ENCODE results near the gene ACADSB.

Gene ACADSB

DNA sequence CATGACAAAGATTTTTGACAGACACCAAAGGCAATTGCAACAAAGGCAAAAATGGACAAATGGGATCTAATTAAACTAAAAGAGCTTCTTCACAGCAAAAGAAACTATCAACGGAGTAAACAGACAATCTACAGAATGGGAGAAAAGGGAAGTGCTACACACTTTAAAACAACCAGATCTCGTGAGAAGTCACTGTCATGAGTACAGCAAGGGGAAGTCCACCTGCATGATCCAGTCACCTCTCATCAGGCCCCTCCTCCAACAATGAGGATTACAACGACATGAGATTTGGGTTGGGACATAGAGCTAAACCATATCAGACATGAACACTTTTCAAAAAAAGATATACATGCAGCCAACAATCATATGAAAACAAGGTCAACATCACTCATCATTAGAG, 40.1 kb upstream of the ACADSB start:
- Histone ChIP-seq H3K4me3 (ENCODE audit: low read length) (no peak overlapping the region), H3K36me3 (replicated peaks; ENCODE audit: insufficient read depth, low read length) (no peaks in the 10 kb centered on the region), H3F3A (ENCODE audit: insufficient read depth, low read length) (no peaks in the 10 kb centered on the region), H3K27me3 (replicated peaks; ENCODE audit: insufficient read depth, low read length) (no peaks in the 10 kb centered on the region), H3K9ac (ENCODE audit: low read length) (no peak overlapping the region), H4K20me1 (ENCODE audit: insufficient read depth, low read length) (no peaks in the 10 kb centered on the region), H3K4me1 (ENCODE audit: low read length) (no peaks in the 10 kb centered on the region), H3K27ac (ENCODE audit: low read length) (no peak overlapping the region), H3K79me2 (ENCODE audit: low read length) (no peaks in the 10 kb centered on the region), H2AFZ (ENCODE audit: low read length) (no peak overlapping the region), H3K9me3 (replicated peaks; ENCODE audit: insufficient read depth, low read length) (no peaks in the 10 kb centered on the region), H3K9me2 (replicated peaks; ENCODE audit: insufficient read depth, low read length) (no peaks in the 10 kb centered on the region), H3K4me2 (ENCODE audit: low read depth, low read length) (no peak overlapping the region)
- DNase-seq: no peak
- no peak for TF ChIP-seq EZH2phosphoT487 (IDR thresholded peaks at IDR 0.05; ENCODE audit: low read length)
- TF ChIP-seq, protein P1, sequence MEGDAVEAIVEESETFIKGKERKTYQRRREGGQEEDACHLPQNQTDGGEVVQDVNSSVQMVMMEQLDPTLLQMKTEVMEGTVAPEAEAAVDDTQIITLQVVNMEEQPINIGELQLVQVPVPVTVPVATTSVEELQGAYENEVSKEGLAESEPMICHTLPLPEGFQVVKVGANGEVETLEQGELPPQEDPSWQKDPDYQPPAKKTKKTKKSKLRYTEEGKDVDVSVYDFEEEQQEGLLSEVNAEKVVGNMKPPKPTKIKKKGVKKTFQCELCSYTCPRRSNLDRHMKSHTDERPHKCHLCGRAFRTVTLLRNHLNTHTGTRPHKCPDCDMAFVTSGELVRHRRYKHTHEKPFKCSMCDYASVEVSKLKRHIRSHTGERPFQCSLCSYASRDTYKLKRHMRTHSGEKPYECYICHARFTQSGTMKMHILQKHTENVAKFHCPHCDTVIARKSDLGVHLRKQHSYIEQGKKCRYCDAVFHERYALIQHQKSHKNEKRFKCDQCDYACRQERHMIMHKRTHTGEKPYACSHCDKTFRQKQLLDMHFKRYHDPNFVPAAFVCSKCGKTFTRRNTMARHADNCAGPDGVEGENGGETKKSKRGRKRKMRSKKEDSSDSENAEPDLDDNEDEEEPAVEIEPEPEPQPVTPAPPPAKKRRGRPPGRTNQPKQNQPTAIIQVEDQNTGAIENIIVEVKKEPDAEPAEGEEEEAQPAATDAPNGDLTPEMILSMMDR (IDR thresholded peaks at IDR 0.05; ENCODE audit: low read length): no peak
- TF ChIP-seq EZH2 (optimal IDR thresholded peaks at IDR 0.05; ENCODE audit: low read depth, low read length): no peak

DNA sequence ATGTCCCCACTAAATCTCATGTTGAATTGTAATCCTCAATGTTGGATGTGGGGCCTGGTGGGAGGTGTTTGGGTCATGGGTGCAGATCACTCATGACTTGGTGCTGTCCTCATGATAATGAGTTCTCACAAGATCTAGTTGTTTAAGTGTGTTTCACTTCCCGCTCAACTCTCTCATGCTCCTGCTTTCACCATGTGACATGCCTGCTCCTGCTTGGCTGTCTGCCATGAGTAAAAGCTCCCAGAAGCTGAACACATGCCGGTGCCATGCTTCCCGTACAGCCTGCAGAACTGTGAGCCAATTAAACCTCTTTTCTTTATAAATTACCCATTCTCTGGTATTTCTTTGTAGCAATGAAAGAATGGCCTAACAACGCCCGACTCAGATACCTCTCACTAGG, 34.8 kb upstream of the ACADSB start:
- Histone ChIP-seq H4K20me1 (ENCODE audit: insufficient read depth, low read length) (no peaks in the 10 kb centered on the region), H3K27me3 (replicated peaks; ENCODE audit: insufficient read depth, low read length) (no peaks in the 10 kb centered on the region), H3K4me2 (ENCODE audit: low read depth, low read length) (no peak overlapping the region), H3K9ac (ENCODE audit: low read length) (no peak overlapping the region), H3K4me1 (ENCODE audit: low read length) (no peaks in the 10 kb centered on the region), H3K36me3 (replicated peaks; ENCODE audit: insufficient read depth, low read length) (no peaks in the 10 kb centered on the region), H3K4me3 (ENCODE audit: low read length) (no peak overlapping the region), H3K27ac (ENCODE audit: low read length) (no peak overlapping the region), H3F3A (ENCODE audit: insufficient read depth, low read length) (no peaks in the 10 kb centered on the region), H3K79me2 (ENCODE audit: low read length) (no peaks in the 10 kb centered on the region), H2AFZ (ENCODE audit: low read length) (no peak overlapping the region), H3K9me2 (replicated peaks; ENCODE audit: insufficient read depth, low read length) (no peaks in the 10 kb centered on the region), H3K9me3 (replicated peaks; ENCODE audit: insufficient read depth, low read length) (no peaks in the 10 kb centered on the region)
- TF ChIP-seq EZH2 (optimal IDR thresholded peaks at IDR 0.05; ENCODE audit: low read depth, low read length): no peak
- TF ChIP-seq EZH2phosphoT487 (IDR thresholded peaks at IDR 0.05; ENCODE audit: low read length): no peak
- TF ChIP-seq, protein P1 (IDR thresholded peaks at IDR 0.05; ENCODE audit: low read length): no peak
- DNase-seq: no peak

DNA sequence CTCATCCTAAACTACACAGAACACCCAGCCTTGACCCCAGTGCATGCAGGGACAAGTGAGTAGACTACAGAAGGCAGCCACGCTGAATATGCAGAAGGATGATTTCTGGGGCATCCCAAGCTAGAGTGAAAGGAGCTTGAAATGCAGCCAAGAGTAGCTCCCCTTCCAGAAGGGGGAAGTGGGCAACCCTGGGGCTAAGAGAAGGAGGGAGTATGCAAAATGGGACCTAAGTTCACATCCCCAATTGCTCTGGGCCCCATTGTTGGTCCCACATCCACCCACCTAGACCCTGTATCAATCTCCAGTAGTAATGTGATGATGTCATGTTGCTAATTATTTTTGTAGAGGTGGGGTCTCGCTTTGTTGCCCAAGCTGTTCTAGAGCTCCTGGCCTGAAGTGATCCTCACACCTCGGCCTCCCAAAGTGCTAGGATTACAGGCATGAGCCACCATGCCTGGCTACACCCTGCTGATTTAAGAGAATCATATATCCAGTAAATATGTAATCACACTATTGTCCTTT, 34.2 kb upstream of the ACADSB start:
- Histone ChIP-seq H3K4me1 (ENCODE audit: low read length) (no peaks in the 10 kb centered on the region), H3K9me3 (replicated peaks; ENCODE audit: insufficient read depth, low read length) (no peaks in the 10 kb centered on the region), H3K36me3 (replicated peaks; ENCODE audit: insufficient read depth, low read length) (no peaks in the 10 kb centered on the region), H4K20me1 (ENCODE audit: insufficient read depth, low read length) (no peaks in the 10 kb centered on the region), H2AFZ (ENCODE audit: low read length) (no peak overlapping the region), H3F3A (ENCODE audit: insufficient read depth, low read length) (no peaks in the 10 kb centered on the region), H3K27me3 (replicated peaks; ENCODE audit: insufficient read depth, low read length) (no peaks in the 10 kb centered on the region), H3K27ac (ENCODE audit: low read length) (no peak overlapping the region), H3K79me2 (ENCODE audit: low read length) (no peaks in the 10 kb centered on the region), H3K9me2 (replicated peaks; ENCODE audit: insufficient read depth, low read length) (no peaks in the 10 kb centered on the region), H3K4me3 (ENCODE audit: low read length) (no peak overlapping the region), H3K9ac (ENCODE audit: low read length) (no peak overlapping the region), H3K4me2 (ENCODE audit: low read depth, low read length) (no peak overlapping the region)
- no peak for DNase-seq
- no peak for TF ChIP-seq EZH2 (optimal IDR thresholded peaks at IDR 0.05; ENCODE audit: low read depth, low read length)
- TF ChIP-seq EZH2phosphoT487 (IDR thresholded peaks at IDR 0.05; ENCODE audit: low read length): no peak
- TF ChIP-seq, protein P1 (IDR thresholded peaks at IDR 0.05; ENCODE audit: low read length): no peak
